HG02970 (cell line): Measurements from ENCODE around the gene ACBD6.

ENCODE experiments used
- ATAC-seq: cut with Tn5 transposase; IDR thresholded peaks from one replicate; pipeline ENCODE4 v1.9.1; 2021; ENCODE audit warnings: mild to moderate bottlenecking, moderate library complexity, moderate number of reproducible peaks; ENCODE audit not compliant: unreplicated experiment, low FRiP score

ACBD6 gene

DNA sequence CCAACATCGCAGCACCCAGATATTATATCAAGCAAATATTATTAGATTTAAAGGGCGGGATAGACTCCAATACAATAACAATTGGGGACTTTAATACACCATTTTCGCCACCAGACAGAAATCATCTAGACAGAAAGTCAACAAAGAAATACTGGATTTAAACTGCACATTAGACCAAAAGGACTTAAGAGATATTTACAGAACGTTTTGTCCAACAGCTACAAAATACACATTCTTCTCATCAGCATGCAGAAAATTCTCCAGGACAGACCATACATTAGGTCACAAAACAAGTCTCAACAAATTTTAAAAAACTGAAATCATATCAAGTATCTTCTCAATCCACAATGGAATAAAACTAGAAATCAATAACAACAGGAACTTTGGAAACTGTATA lies 121.2 kb downstream of the ACBD6 start:
- no peak for ATAC-seq

DNA sequence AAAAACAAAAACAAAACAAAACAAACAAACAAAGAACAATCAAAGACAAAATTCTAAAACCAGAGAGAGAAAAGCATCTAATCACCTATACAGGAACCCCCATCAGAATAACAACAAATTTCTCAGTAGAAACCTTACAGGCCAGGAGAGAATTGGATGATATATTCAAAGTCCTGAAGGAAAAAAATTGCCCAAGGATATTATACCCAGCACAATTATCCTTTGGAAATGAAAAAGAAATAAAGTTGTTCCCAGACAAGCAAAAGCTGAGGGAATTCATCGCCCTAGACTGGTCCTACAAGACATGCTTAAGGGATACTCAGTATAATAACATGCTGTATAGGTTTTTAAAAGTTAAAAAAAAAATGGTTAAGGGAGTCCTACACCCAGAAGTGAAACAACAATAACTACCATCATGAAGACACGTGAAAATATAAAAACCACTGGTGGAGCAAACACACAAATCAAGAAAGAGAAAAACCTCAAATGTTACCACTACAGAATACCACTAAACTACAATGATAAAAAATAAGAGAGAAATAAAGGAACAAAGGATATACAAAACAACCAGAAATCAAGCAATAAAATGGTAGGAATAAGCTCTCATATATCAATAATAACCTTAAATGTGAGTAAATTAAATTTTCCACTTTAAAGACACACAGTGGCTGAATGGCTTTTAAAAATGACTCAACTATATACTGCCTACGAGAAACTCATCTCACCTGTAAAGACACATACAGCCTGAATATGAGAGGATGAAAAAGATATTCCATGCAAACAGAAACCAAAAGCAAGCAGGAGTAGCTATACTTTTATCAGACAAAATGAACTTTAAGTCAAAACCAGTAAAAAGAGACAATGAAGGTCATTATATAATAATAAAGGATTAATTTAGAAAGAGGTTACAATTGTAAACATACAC lies 121.9 kb downstream of the ACBD6 start:
- ATAC-seq = no peak

DNA sequence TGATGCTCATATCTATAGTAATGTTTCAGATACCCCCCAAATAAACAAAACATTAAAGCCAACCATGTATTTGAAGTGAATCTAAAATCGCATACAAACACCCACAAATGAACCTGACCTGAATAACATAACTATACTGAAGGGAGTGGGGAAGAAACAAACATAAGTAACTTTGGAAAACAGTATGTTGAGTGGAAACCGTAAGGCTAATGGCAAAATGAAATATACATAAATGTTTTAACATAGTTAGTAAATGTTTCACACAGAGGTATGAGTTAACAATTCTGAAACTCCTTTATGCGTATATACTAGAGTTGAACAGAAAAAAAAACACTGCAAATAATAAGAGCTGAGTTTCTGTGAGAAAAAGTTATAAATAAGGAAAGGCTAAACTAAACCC lies 125.6 kb downstream of the ACBD6 start:
- no peak for ATAC-seq

DNA sequence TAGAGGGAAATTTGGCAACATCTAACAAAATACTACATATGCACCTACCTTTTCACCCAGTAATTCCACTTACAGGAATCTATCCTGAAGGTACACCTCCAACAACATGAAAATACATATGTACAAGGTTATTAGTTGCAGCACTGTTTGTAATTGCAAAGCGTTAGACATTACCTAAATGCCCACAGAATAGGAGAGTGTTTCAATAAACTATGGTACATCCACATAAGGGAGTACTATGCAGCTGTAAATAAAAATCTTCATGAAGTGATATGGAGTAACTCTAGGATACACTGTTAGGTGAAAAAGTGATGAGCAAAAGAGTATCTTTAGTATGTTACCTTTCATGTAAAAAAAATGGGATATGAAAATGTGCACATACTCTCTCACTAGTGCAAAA lies 126.1 kb downstream of the ACBD6 start:
- no peak for ATAC-seq

DNA sequence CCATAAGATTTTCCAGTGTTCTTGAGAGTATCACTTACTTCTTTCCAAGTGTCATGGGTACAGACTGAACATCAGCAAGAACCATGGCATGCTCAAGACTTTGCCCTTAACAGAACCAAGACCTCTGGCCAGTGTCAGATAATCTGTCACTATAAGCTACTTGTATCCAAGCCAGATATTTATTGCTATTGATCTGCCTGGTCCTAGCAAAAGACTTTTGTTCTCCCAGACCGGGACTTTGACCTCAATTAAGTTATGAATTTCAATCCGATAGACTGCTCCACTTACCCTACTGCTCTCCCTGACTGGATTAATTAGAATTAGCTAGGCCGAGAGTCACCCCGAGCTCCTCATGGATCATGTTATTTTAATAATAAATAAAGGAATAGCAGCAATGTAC lies 129.6 kb downstream of the ACBD6 start:
- no peak for ATAC-seq

DNA sequence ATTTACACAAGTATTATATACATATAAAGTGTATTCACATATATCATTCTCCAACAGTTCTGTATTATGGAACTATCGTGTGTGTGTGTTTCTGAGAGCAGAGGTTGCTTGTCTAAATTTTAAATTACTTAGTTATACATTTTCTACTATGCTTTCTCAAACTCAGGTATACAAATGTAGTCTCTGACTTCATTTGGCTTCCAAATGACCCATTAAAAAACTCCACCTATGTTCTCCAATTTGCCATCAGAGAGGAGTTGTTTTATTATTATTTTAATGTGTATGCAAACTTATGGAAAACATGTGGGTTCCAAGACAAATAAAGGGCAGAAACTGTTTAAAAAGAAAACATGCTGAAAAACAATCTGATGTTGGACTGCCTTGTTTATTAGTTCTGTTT lies 131.8 kb downstream of the ACBD6 start:
- ATAC-seq = no peak

DNA sequence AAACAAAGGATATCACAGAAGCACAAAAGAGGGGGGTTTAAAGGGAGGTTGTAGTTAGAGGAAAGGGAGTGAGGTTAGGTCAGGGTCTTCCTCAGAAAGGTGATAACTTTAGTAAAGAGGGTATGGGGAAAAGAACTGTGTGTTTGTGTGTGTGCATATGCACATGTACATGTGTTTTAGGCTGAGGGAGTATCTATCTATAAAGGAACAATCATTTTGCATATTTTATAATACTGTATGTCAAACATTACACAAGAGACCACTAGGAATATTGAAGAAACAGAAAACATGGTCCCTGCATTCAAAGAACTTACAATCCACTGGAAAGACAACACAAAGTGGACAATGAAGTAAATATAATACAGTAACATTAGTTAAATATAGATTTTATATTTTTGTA lies 132.2 kb downstream of the ACBD6 start:
- ATAC-seq = no peak

DNA sequence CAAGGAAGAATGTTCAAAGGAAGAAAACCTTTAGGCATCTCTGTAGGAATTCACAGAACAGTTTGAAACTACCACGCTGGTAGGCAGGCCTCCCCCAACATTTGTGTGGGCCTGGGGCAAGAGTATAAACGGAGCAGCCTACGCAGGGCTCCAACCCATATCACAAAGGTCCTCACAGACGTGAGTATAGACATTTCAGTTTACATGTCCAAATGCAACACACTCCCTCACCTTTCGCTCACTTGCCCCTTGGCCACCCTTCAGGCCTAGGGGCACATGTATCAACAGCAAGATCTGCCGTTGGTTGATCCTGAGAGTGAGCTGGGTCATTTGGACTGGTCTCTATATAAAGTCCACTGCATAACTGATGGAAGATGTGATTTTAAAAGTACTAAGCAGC lies 133.3 kb downstream of the ACBD6 start:
- no peak for ATAC-seq

DNA sequence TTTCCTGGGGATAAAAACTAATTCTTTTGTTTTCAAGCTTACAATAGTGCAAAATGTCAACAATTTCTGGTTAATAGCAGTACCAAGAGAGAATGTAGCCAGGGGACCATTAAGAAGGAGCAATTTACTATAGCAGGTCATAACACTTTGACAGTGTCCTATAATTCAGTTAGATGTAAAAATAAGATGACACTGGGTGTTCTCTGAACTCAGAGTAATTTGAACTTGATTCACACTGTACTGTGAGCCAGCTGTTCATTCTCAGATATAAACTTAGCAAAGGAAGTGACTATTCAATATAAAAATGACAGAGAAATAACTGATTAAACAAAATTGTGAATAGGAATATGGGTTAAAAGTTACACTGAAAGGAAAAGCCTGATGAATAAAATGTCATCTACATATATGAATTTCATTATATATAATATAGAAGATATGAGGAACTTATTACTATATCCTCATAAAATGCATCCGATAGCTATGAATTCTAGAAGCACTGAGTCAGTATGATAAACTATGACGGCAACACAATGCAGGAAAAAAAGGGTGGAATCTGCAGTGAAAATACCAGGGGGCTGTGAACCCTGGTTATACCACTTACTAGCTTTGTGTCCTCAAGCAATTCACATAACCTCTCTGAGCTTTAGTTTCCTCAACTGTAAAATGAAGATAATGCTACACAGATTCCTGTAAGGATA lies 135.9 kb downstream of the ACBD6 start:
- no peak for ATAC-seq

DNA sequence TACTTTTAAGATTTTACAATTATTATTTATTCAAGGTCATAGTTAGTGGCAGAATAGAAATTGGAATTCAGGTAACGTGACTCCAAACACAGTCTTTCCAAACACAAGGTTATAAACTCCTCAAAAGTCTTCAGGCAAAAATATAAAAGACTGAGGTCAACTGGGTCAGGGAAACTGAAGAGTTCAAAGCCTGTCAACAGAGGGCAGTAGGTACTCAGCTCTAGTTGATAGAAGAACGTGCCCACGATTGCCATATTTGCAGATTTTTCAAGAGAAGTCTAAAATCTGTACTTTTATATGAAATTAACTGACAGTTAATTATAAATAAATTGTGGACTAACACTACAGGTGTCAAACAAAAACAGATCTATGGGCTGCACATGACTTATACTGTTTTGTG lies 137.3 kb downstream of the ACBD6 start:
- ATAC-seq = no peak

DNA sequence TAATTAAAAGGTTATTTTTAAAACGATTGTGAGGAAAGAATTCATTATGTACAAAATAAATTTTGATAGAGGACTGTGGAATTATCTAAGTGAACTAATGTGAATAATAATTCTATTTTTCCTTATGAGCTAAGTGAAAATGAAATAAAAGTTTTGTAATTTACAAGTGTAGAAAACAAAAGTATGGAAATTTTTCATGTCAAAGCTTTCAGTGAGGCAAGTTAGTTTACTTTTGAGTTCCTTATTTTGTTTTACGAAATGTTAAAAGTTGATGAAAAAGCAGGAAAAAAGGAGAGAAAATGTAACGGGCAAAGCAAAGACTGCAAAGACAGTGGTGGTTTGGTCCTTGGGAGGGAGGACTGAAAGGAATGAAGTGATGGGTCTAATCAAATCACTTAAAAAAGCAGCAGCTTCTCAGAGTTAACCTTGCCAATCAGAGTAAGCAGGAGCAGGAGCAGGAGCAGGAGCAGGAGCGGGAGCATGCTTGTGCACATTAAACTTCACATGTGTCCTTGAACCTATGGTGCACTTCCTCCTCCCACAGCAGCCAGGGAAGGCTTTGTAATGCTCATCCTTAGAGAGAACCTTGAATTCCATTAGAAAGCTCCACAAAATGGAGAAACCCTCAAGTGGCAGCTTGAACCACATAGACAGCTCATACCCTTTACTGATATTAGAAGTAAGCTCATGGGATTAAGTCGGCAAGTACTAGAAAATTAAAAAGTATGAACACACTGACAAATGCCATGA lies 139.0 kb downstream of the ACBD6 start:
- no peak for ATAC-seq

DNA sequence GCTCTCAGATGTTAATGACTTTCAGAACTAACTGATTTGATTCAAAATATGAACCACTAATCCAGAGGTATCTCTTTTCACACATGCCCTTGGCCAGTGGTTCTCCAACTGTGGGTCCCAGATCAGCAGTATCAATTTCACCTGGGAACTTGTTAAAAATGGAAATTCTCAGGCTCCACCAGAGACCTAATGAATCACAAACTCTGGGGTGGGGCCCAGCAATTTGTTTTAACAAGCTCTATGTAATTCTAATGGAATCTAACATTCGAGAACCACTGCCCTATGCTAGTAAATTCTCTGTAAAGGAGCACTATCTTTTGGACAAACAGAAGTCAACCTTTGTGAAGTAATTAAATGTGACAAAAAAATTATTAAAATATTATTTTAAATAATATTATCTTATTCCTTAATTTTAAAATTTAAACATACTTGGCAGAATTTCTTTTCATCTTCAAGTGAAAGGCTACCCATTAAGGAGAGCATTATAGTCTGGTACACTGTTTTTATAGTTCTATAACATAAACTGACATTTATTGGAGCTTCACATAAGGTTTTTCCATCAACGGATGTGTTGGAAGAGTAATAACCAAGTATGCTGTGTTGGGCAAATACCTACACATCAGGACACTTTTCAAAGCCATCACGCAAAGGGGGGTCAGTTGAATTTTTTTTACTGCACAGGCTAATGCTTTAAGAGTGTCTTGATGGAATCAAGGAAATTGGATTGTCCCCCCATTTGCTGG lies 141.9 kb downstream of the ACBD6 start:
- no peak for ATAC-seq

DNA sequence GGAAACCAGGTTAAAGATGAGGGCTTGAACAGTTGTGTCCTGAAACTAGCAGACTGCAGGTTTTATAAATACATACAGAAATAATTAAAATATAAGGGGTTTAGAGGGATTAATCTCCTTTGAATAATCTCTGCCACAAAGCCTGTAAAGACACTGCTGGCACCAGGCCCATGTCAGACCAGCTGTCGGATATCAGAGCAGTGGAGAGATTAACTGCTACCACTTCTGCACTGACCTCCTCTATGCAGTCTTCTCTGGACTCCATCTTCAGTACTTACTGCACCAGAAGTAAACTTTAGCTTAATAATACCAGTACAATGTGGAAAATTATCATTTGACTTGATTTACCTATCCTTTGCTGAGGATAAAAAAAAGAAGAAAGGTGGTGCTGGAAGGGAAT lies 143.7 kb downstream of the ACBD6 start:
- ATAC-seq = no peak

DNA sequence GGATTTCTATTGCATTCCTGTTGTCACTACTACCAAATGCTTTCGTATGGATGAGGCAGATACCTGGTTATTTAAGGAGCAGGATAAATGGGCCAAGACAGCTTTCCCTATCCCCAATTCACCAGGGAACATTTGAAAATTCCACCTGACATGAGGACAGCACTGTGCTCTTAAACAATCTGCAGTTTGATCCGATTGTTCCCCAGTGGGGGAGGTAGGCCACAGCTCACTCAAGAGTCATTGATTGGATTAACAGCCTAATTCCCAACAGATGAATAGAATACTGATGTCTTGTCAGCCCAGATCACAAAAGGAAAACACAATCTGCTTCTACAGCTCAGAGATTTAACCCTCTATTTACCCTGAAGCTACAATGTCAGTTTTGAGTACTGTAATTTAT lies 148.4 kb downstream of the ACBD6 start:
- no peak for ATAC-seq

DNA sequence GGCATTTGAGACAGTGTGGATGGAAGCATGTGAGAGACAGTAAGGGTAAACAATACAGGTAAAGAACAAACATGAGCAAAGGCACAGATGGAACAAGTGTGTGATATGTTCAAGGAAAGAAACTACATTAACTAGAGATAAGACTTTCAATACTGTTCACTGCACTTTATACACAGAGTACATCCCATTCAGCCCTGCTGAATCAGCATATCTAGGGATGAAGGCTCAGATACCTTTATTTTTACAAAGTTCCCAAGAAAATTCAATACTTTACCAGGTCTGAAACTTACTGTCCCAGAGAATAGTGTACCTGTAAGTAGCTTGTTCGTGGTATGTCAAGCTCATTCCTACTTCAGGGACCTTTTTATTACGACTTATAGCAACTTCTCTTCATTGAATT lies 149.8 kb downstream of the ACBD6 start:
- ATAC-seq = no peak

DNA sequence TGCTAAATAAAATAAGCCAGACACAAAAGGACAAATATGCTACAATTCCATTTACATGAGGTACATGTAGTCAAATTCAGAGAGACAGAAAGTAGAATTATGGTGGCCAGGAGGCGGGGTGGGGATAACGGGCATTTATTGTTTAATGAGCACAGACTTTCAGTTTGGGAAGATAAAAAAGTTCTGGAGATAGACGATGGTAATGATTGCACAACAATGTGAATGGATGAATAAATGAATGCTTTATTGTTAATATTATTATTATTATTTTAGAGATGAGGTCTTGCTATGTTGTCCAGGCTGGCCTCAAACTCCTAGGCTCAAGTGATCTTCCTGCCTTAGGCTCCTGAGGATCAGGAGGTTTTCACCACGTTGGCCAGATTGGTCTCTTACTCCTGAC lies 150.4 kb downstream of the ACBD6 start:
- no peak for ATAC-seq

DNA sequence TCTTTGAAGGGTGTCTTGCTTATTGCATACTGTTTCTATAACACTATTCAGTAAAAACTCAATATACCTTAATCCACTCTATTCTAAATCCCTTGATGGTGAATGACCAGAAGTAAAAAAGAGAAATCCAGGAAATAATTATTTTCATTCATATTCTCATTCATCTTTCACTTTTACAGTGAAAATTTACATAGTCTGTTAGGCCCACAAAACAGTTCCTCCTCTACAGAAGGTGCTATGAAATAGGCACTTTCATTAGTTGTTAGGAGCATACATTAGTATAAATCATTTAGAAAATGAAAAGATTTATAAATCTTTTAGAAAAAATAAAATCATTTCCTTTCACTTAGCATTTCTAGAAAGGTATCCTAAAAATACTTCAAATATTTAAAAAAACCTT lies 157.2 kb downstream of the ACBD6 start:
- ATAC-seq = no peak

DNA sequence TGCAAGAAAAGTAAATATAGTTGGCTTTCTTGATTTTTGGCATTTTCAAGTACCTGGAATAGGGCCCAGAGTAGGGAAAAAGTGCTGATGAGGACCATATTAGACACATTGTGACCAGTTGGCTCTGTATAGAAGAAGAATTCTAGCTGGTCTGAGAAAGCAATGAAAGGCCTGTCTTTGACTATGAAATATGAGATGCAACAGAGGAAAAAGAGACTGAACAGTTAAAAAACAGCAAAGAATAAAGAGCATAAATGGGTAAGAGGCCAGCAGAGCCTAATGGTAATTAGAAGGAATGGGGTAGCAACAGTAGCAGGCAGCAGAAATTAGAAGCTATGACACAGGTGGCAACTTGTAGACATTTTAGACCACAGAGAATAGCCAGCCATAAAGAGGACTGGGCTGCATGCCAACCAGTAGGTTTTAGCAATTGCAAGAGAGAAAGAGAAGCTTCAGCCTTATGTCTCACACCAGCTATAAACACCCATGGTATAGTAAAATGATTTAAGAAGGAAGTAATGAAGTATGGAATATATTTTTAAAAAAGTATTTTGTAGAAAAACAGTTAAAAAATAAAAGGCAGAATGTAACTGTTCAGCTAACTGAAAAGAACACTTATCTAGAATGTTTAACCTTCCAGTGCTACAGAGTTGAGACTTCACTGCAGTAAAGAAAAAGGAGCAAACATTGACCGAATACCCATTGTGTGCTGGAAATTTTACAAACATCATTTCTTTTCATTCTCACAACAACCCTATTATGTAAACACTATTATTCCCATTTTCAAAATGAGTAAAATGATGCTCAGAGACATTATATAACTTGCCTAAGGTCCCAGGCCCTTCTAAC lies 158.2 kb downstream of the ACBD6 start:
- ATAC-seq = no peak

DNA sequence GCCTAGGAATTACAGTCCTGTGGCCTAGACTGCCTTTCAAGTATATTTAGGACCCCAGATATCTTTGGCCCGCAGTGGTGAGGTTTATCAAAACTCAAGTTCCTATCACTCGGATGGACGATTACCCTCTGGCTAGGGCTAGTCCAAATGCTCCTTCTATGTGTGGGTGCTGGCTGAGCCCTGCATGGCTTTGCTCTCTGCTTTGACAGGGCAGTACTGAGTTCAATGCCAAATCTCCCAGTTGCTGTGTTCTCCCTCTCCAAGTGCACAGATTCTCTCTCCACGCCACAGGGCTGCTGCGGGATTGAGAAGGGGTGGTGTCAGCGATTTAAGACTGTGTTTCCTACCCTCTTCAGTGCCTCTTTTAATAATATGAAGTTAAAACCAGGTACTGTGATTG lies 175.3 kb downstream of the ACBD6 start:
- ATAC-seq = no peak

DNA sequence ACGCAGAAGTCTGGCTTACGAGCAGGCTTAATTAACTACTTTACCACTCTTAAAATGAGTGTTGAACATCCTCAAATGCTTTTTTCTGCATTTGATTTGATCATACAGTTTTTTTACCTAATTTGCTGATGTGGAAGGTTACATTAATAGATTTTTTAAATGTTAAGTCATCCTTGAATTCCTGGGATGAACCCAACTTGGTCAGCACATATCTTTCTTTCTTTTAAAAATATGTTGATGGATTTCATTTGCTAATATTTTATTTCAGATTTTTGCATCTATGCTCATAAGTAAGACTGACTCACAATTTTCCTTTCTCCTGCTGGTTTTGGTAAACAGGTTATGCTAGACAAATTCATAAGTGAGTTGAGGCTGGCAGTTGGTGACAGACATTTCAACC lies 189.5 kb downstream of the ACBD6 start:
- no peak for ATAC-seq
